Fibroblast of lung (primary cell): ENCODE results near the gene WNK1.

Source experiments
- CTCF ChIP-seq, 2 donors: IDR thresholded peaks in 1 of 2; conservative IDR thresholded peaks in 1 of 2; 1 replicate in 1 of 2; 2 replicates in 1 of 2; pipeline ENCODE4 v1.5.1; 2011 to 2012; ENCODE audit warnings: low read length in 2 of 2, control low read depth in 1 of 2, inconsistent platforms in 1 of 2, low read depth in 1 of 2, mild to moderate bottlenecking in 1 of 2
- EZH2 ChIP-seq: IDR thresholded peaks from 2 replicates; pipeline ENCODE4 v1.5.1; 2012; ENCODE audit warnings: low read length, control low read depth, mild to moderate bottlenecking; ENCODE audit errors: missing control alignments

- TF ChIP-seq EZH2: no peak
- peak; percentile 84 to 88 for TF ChIP-seq CTCF (conservative IDR thresholded peaks at IDR 0.05 in 1 of 2, IDR thresholded peaks at IDR 0.05 in 1 of 2; ENCODE audit: low read depth in 1 of 2, low read length in 2 of 2)
Observed at GRCh38 chr12:949453-950191, 197.2 kb downstream of the WNK1 start, which contains the start of gene RAD52.
